PFSK-1 (cell line): ENCODE measurements around the gene TBCD.

Source experiments
- POLR2AphosphoS5 ChIP-seq: IDR thresholded peaks from 2 replicates; pipeline ENCODE4 v1.6.1; 2012; ENCODE audit warnings: low read depth, mild to moderate bottlenecking, control low read depth, low read length, moderate library complexity
- TF ChIP-seq, protein P1 (sequence below), 2 experiments: IDR thresholded peaks; 2 replicates each; pipeline versions ENCODE4 v1.6.1 to v1.8.0; 2011 to 2012; ENCODE audit warnings: low read depth in 2 of 2, low read length in 2 of 2, control low read depth in 1 of 2, inconsistent platforms in 1 of 2, mild to moderate bottlenecking in 1 of 2, moderate library complexity in 1 of 2; ENCODE audit not compliant: insufficient read depth in 1 of 2

DNA sequence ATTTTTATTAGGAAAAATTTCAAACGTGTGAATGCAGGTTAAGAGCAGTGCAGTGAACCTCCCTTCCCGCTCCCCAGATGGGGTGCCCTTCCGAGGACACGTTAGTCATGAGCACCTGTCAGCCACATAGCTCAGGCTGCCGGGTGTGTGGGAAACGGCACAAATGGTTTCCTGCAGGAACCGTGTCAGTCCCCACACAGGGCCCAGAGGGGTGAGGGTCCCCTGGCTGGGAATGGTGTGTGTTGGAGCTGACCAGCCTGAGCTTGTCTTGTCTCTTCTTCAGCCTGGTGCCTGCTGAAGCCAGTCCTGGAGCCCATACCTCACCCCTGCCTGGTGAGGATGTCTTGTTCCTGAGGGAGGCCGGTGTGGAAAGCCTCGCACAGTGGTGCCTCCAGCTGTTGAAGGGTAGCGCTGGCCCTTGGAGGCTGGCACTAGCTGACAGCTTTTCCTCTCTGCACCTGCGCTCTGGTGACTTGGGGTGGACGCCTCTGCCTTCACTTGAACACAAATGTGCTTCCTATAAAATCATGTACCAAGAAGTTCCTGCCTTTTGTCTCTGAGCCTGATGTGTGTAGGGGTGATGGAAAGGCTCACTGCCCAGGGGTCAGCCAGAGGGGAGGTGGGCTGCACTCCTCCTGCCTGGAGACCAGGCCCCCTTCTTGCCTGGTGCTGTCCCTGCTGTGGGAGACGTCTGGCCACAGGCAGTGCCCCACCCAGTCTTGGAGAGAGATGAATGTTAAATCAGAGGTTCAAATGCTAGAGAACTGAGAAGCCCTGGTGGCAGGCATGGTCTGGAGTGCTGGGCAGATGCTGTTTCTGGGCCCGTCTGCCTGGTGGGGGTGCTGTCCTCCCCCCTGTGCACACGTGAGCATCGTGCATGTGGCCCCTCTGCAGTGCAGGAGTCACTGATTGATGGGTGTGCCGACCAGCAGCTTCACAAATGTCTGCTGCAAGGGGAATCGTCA, 190.6 kb downstream of the TBCD start:
- TF ChIP-seq, protein P1, sequence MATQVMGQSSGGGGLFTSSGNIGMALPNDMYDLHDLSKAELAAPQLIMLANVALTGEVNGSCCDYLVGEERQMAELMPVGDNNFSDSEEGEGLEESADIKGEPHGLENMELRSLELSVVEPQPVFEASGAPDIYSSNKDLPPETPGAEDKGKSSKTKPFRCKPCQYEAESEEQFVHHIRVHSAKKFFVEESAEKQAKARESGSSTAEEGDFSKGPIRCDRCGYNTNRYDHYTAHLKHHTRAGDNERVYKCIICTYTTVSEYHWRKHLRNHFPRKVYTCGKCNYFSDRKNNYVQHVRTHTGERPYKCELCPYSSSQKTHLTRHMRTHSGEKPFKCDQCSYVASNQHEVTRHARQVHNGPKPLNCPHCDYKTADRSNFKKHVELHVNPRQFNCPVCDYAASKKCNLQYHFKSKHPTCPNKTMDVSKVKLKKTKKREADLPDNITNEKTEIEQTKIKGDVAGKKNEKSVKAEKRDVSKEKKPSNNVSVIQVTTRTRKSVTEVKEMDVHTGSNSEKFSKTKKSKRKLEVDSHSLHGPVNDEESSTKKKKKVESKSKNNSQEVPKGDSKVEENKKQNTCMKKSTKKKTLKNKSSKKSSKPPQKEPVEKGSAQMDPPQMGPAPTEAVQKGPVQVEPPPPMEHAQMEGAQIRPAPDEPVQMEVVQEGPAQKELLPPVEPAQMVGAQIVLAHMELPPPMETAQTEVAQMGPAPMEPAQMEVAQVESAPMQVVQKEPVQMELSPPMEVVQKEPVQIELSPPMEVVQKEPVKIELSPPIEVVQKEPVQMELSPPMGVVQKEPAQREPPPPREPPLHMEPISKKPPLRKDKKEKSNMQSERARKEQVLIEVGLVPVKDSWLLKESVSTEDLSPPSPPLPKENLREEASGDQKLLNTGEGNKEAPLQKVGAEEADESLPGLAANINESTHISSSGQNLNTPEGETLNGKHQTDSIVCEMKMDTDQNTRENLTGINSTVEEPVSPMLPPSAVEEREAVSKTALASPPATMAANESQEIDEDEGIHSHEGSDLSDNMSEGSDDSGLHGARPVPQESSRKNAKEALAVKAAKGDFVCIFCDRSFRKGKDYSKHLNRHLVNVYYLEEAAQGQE (IDR thresholded peaks at IDR 0.05; ENCODE audit: insufficient read depth in 1 of 2, low read depth in 2 of 2, low read length in 2 of 2): no peak
- TF ChIP-seq POLR2AphosphoS5: no peak
